Panc1 (cell line): ENCODE data around the gene RSPO4. TPM values are rescaled to one million over a fixed set of nuclear protein-coding genes. Genes with fewer than 3 reads are reported as not detected.

ENCODE experiments used
- ATAC-seq: fragments of 200-7000 bp; cut with Tn5 transposase; 2 replicates; pipeline ENCODE4 v1.9.1; 2020; ENCODE audit warnings: mild to moderate bottlenecking, moderate library complexity
- BruUV-seq: library from RNA; stranded (reverse); fragments of 400-500 nt; replicated peaks from 2 replicates; lab custom pipeline; 2021; lab: Mats Ljungman, UMichigan
- CTCF ChIA-PET: fragments of 300-600 bp; sonication (Branson Sonifier 250); formaldehyde crosslinking; loops from one replicate; lab custom pipeline; 2022; ENCODE audit warnings: antibody characterized with exemption; lab: Charles Lee
- POLR2A ChIA-PET: fragments of 300-600 bp; sonication (Branson Sonifier 250); formaldehyde crosslinking; loops from one replicate; lab custom pipeline; 2022; ENCODE audit warnings: antibody characterized with exemption; lab: Charles Lee
- DNase-seq: peaks from one replicate; pipeline ENCODE4 v3.0.0-alpha.2; 2010; ENCODE audit warnings: low read depth, low spot score
- H3K27ac ChIP-seq: 2 replicates; pipeline ENCODE4 v1.5.1; 2011; ENCODE audit warnings: mild to moderate bottlenecking, low read length, inconsistent platforms
- H3K27me3 ChIP-seq: fragments of 200-500 bp; sonication (Bioruptor generic); 2 replicates; pipeline ENCODE4 v1.6.0; 2014; ENCODE audit warnings: low read length, inconsistent platforms; ENCODE audit not compliant: control insufficient read depth, insufficient read depth
- H3K36me3 ChIP-seq: fragments of 200-500 bp; sonication (Bioruptor generic); 2 replicates; pipeline ENCODE4 v1.5.1; 2014; ENCODE audit warnings: inconsistent platforms, mild to moderate bottlenecking, low read length, moderate library complexity; ENCODE audit not compliant: control insufficient read depth, insufficient read depth
- H3K4me1 ChIP-seq: 2 replicates; pipeline ENCODE4 v1.5.1; 2011; ENCODE audit warnings: inconsistent platforms, mild to moderate bottlenecking, low read length, moderate library complexity; ENCODE audit not compliant: control insufficient read depth, insufficient read depth
- H3K4me3 ChIP-seq, 2 experiments: 2 replicates each; pipeline ENCODE4 v1.5.1; 2011 to 2012; ENCODE audit warnings: low read depth in 2 of 2, low read length in 2 of 2, mild to moderate bottlenecking in 2 of 2, inconsistent platforms in 1 of 2, moderate library complexity in 1 of 2
- H3K9me3 ChIP-seq: fragments of 200-500 bp; sonication (Bioruptor generic); 2 replicates; pipeline ENCODE4 v1.5.1; 2014; ENCODE audit warnings: low read depth, mild to moderate bottlenecking, inconsistent platforms, low read length, moderate library complexity; ENCODE audit not compliant: control insufficient read depth, insufficient read depth
- CTCF ChIP-seq: fragments of 450-650 bp; IDR thresholded peaks from 2 replicates; pipeline ENCODE4 v1.5.1; 2017; ENCODE audit warnings: mild to moderate bottlenecking
- POLR2AphosphoS5 ChIP-seq: IDR thresholded peaks from 2 replicates; pipeline ENCODE4 v1.6.1; 2012; ENCODE audit warnings: mild to moderate bottlenecking, low read depth, low read length, moderate library complexity
- REST ChIP-seq, 2 experiments: IDR thresholded peaks; 2 replicates each; pipeline ENCODE4 v1.6.1; 2011 to 2012; ENCODE audit warnings: low read depth in 2 of 2, control low read depth in 1 of 2, low read length in 1 of 2, mild to moderate bottlenecking in 1 of 2, moderate library complexity in 1 of 2; ENCODE audit not compliant: insufficient read depth in 1 of 2
- SIN3A ChIP-seq: IDR thresholded peaks from 2 replicates; pipeline ENCODE4 v1.6.1; 2012; ENCODE audit warnings: low read depth, mild to moderate bottlenecking, low read length, moderate library complexity, borderline replicate concordance; ENCODE audit not compliant: insufficient read depth
- TCF7L2 ChIP-seq: IDR thresholded peaks from 2 replicates; pipeline ENCODE4 v1.6.1; 2011; ENCODE audit warnings: mild to moderate bottlenecking, low read depth, low read length, inconsistent platforms
- in situ Hi-C: cut with HindIII; loops from 2 replicates; pipeline ENCODE4 v1.10.0; 2016; ENCODE audit warnings: low sequenced_read_pairs, low pct_unique_long_range_greater_than_20kb
- intact Hi-C: fragments of 100-400 bp; cut with micrococcal nuclease; formaldehyde crosslinking; loops from one replicate; pipeline ENCODE4 v1.10.0; 2022; ENCODE audit not compliant: unreplicated experiment
- total RNA-seq: library from RNA; stranded (reverse); gene quantifications from one replicate; pipeline ENCODE4 v1.2.1, GENCODE V29; 2021; ENCODE audit not compliant: unreplicated experiment

Gene RSPO4
- total RNA-seq, 1 experiment from 2014 or later = 0.54 TPM

- Histone ChIP-seq H3K9me3 (no peaks in the 10 kb centered on the region), H3K4me3 (no peak overlapping the region), H3K4me1 (peaks cover 5% of the 10 kb centered on the region), H3K27ac (no peak overlapping the region), H3K27me3 (no peaks in the 10 kb centered on the region), H3K36me3 (no peaks in the 10 kb centered on the region)
- intact Hi-C loops (no loop called here), in situ Hi-C loops (no loop called here)
- ATAC-seq (no peak), DNase-seq (no peak)
- POLR2A ChIA-PET = no interaction called here
- no peak for TF ChIP-seq CTCF
- TF ChIP-seq TCF7L2 = no peak
- TF ChIP-seq SIN3A = no peak
- TF ChIP-seq REST (IDR thresholded peaks at IDR 0.05; ENCODE audit: insufficient read depth in 1 of 2, low read depth in 2 of 2, low read length in 1 of 2) = no peak
- no peak for TF ChIP-seq POLR2AphosphoS5
- CTCF ChIA-PET = interaction anchor here (0.5 to 0.6 kb wide), 2 partner anchors 92 to 1738 kb away, joined by 3 read pairs; no protein-coding TSS in a partner anchor
- BruUV-seq = no TSS peak
Measured at GRCh38 chr20:910132-910869, 91.8 kb downstream of the RSPO4 start.

- CTCF ChIA-PET = interaction anchor here (0.5 kb wide), 1 partner anchor 91 kb away, joined by 3 read pairs; no protein-coding TSS in a partner anchor
Measured at GRCh38 chr20:909641-910040, 92.5 kb downstream of the RSPO4 start.

More at GRCh38 chr20:909641-910040, 92.5 kb downstream of the RSPO4 start:
- TF ChIP-seq REST (IDR thresholded peaks at IDR 0.05; ENCODE audit: insufficient read depth in 1 of 2, low read depth in 2 of 2, low read length in 1 of 2) (no peak), TCF7L2 (no peak), SIN3A (no peak), POLR2AphosphoS5 (no peak), CTCF (no peak)
- BruUV-seq = no TSS peak
- Histone ChIP-seq H3K36me3 (no peaks in the 10 kb centered on the region), H3K27me3 (no peaks in the 10 kb centered on the region), H3K27ac (no peak overlapping the region), H3K9me3 (no peaks in the 10 kb centered on the region), H3K4me3 (no peak overlapping the region), H3K4me1 (peaks cover 5% of the 10 kb centered on the region)
- POLR2A ChIA-PET = no interaction called here
- in situ Hi-C loops (no loop called here), intact Hi-C loops (no loop called here)
- DNase-seq (no peak), ATAC-seq (no peak)
